PC-3 (cell line): ENCODE results near the gene CYP8B1. TPM values are rescaled to one million over a fixed set of nuclear protein-coding genes. Genes with fewer than 3 reads are reported as not detected.

Source experiments
- ATAC-seq: fragments of 200-7000 bp; cut with Tn5 transposase; 2 replicates; pipeline ENCODE4 v1.9.1; 2020; ENCODE audit warnings: mild to moderate bottlenecking, moderate library complexity
- BruUV-seq: library from RNA; stranded (reverse); fragments of 400-500 nt; replicated peaks from 2 replicates; lab custom pipeline; 2021; lab: Mats Ljungman, UMichigan
- CTCF ChIA-PET: fragments of 300-600 bp; sonication (Branson Sonifier 250); formaldehyde crosslinking; loops from one replicate; lab custom pipeline; 2022; ENCODE audit warnings: antibody characterized with exemption; lab: Charles Lee
- POLR2A ChIA-PET: fragments of 300-600 bp; sonication (Branson Sonifier 250); formaldehyde crosslinking; loops from one replicate; lab custom pipeline; 2022; ENCODE audit warnings: antibody characterized with exemption; ENCODE audit not compliant: unreplicated experiment; lab: Charles Lee
- DNase-seq: peaks from one replicate; pipeline ENCODE4 v3.0.0-alpha.2; 2015
- H2AFZ ChIP-seq: fragments of 300-600 bp; sonication (generic); 2 replicates; pipeline ENCODE4 v1.6.0; 2016; ENCODE audit warnings: antibody characterized with exemption, low read length
- H3F3A ChIP-seq: fragments of 300-600 bp; sonication (generic); one replicate; pipeline ENCODE4 v1.6.0; 2017; ENCODE audit warnings: antibody characterized with exemption, low read length, control low read depth, mild to moderate bottlenecking; ENCODE audit not compliant: unreplicated experiment
- H3K27ac ChIP-seq: fragments of 300-600 bp; sonication (generic); 2 replicates; pipeline ENCODE4 v1.5.1; 2016; ENCODE audit warnings: mild to moderate bottlenecking, low read length
- H3K27me3 ChIP-seq: fragments of 300-600 bp; sonication (generic); 2 replicates; pipeline ENCODE4 v1.6.1; 2016; ENCODE audit warnings: low read length, mixed read lengths
- H3K36me3 ChIP-seq: fragments of 300-600 bp; sonication (generic); 2 replicates; pipeline ENCODE4 v1.6.1; 2016; ENCODE audit warnings: low read depth, mixed run types, low read length, mixed read lengths
- H3K4me1 ChIP-seq: fragments of 300-600 bp; sonication (generic); 2 replicates; pipeline ENCODE4 v1.5.1; 2016; ENCODE audit warnings: low read length; ENCODE audit not compliant: insufficient read depth
- H3K4me2 ChIP-seq: fragments of 300-600 bp; sonication (generic); 2 replicates; pipeline ENCODE4 v1.6.0; 2016; ENCODE audit warnings: low read length
- H3K4me3 ChIP-seq: fragments of 300-600 bp; sonication (generic); 2 replicates; pipeline ENCODE4 v1.5.1; 2016; ENCODE audit warnings: mild to moderate bottlenecking, low read length, mixed read lengths
- H3K79me2 ChIP-seq: fragments of 300-600 bp; sonication (generic); 2 replicates; pipeline ENCODE4 v1.6.1; 2017; ENCODE audit warnings: low read length, mixed read lengths
- H3K9ac ChIP-seq: fragments of 300-600 bp; sonication (generic); 2 replicates; pipeline ENCODE4 v1.6.0; 2016; ENCODE audit warnings: mild to moderate bottlenecking, low read length
- H3K9me2 ChIP-seq: fragments of 300-600 bp; sonication (generic); replicated peaks from 2 replicates; pipeline ENCODE4 v1.6.1; 2016; ENCODE audit warnings: mixed run types, low read length, mixed read lengths
- H3K9me3 ChIP-seq: fragments of 300-600 bp; sonication (generic); 2 replicates; pipeline ENCODE4 v1.6.1; 2016; ENCODE audit warnings: low read length, mixed read lengths
- H4K20me1 ChIP-seq: fragments of 300-600 bp; sonication (generic); 2 replicates; pipeline ENCODE4 v1.6.1; 2016; ENCODE audit warnings: low read length, mixed read lengths
- CTCF ChIP-seq: fragments of 300-600 bp; sonication (generic); conservative IDR thresholded peaks from 2 replicates; pipeline ENCODE4 v1.5.1; 2017; ENCODE audit warnings: antibody characterized with exemption, low read depth, mild to moderate bottlenecking, low read length
- EZH2 ChIP-seq: fragments of 300-600 bp; sonication (generic); IDR thresholded peaks from one replicate; pipeline ENCODE4 v1.6.1; 2017; ENCODE audit warnings: antibody characterized with exemption, mild to moderate bottlenecking, low read length; ENCODE audit not compliant: unreplicated experiment
- EZH2phosphoT487 ChIP-seq: fragments of 300-600 bp; sonication (generic); IDR thresholded peaks from 2 replicates; pipeline ENCODE4 v1.6.1; 2018; ENCODE audit warnings: mild to moderate bottlenecking, antibody characterized with exemption, low read length, borderline replicate concordance
- intact Hi-C: fragments of 100-400 bp; cut with micrococcal nuclease; formaldehyde crosslinking; loops from 2 replicates; pipeline ENCODE4 v1.9.0; 2023
- total RNA-seq: library from RNA; depleted of rRNA; stranded (reverse); fragments of >200 nt; gene quantifications from 2 replicates; pipeline ENCODE4 v1.2.3, GENCODE V29; 2014

CYP8B1 gene
- total RNA-seq, 1 experiment from 2014 or later: not detected

- Histone ChIP-seq H4K20me1 (no peaks in the 10 kb centered on the region), H3K9me2 (no peaks in the 10 kb centered on the region), H2AFZ (no peak overlapping the region), H3K4me1 (peaks cover 66% of the 10 kb centered on the region), H3K27ac (peak overlapping the region; percentile 100), H3K4me3 (peak overlapping the region; percentile 57), H3K36me3 (no peaks in the 10 kb centered on the region), H3K27me3 (no peaks in the 10 kb centered on the region), H3F3A (peaks cover 9% of the 10 kb centered on the region), H3K9me3 (no peaks in the 10 kb centered on the region), H3K9ac (peak overlapping the region; percentile 96), H3K79me2 (no peaks in the 10 kb centered on the region), H3K4me2 (peak overlapping the region; percentile 96)
- intact Hi-C loops: loop anchor here (2.0 to 10.0 kb wide), 3 partner anchors 175 to 673 kb away; partner anchors contain the start of genes SS18L2 and ZBTB47
- ChIA-PET CTCF (interaction anchor here (0.6 to 1.1 kb wide), 2 partner anchors 48 to 54 kb away, joined by 3 to 5 read pairs; no protein-coding TSS in a partner anchor), POLR2A (interaction anchor here (0.5 to 0.7 kb wide), 3 partner anchors 9 to 468 kb away, joined by 3 to 6 read pairs (median 3); no protein-coding TSS in a partner anchor)
- TF ChIP-seq CTCF: no peak
- TF ChIP-seq EZH2phosphoT487: no peak
- TF ChIP-seq EZH2: no peak
- BruUV-seq: no TSS peak
- DNase-seq (peak; percentile 80), ATAC-seq (peak; percentile 42)
Measured at GRCh38 chr3:42827654-42828053, 48.0 kb downstream of the CYP8B1 start.

GRCh38 chr3:42827023-42827422 is 48.7 kb downstream of the CYP8B1 start:
- H3K4me3 ChIP-seq: peak overlapping the region; percentile 57
- no peaks in the 10 kb centered on the region for H3K9me2 ChIP-seq
- H3K27me3 ChIP-seq: no peaks in the 10 kb centered on the region
- no TSS peak for BruUV-seq
- peak overlapping the region; percentile 100 for H3K27ac ChIP-seq
- H3K36me3 ChIP-seq: no peaks in the 10 kb centered on the region
- H3K9me3 ChIP-seq: no peaks in the 10 kb centered on the region
- CTCF ChIA-PET: no interaction called here
- H3K79me2 ChIP-seq: no peaks in the 10 kb centered on the region
- DNase-seq (peak; percentile 66), ATAC-seq (no peak)
- H3K4me2 ChIP-seq: peak overlapping the region; percentile 96
- H3F3A ChIP-seq: peaks cover 9% of the 10 kb centered on the region
- intact Hi-C loops: loop anchor here (5.0 to 10.0 kb wide), 2 partner anchors 235 to 672 kb away; partner anchors contain the start of gene SS18L2
- no peaks in the 10 kb centered on the region for H4K20me1 ChIP-seq
- TF ChIP-seq EZH2 (no peak), CTCF (no peak), EZH2phosphoT487 (no peak)
- no peak overlapping the region for H2AFZ ChIP-seq
- peak overlapping the region; percentile 96 for H3K9ac ChIP-seq
- peaks cover 71% of the 10 kb centered on the region for H3K4me1 ChIP-seq
- POLR2A ChIA-PET: no interaction called here

GRCh38 chr3:42826141-42826540 is 49.5 kb downstream of the CYP8B1 start:
- no TSS peak for BruUV-seq
- H3K4me3 ChIP-seq: no peak overlapping the region
- DNase-seq: no peak
- ChIA-PET POLR2A (no interaction called here), CTCF (no interaction called here)
- H3K27me3 ChIP-seq: no peaks in the 10 kb centered on the region
- TF ChIP-seq EZH2phosphoT487 (no peak), CTCF (no peak), EZH2 (no peak)
- peak overlapping the region; percentile 96; the same call in 1 of the 2 replicates for H3K9ac ChIP-seq
- no peaks in the 10 kb centered on the region for H4K20me1 ChIP-seq
- peaks cover 9% of the 10 kb centered on the region for H3F3A ChIP-seq
- no peaks in the 10 kb centered on the region for H3K9me2 ChIP-seq
- H3K9me3 ChIP-seq: no peaks in the 10 kb centered on the region
- no peak overlapping the region for H2AFZ ChIP-seq
- intact Hi-C loops: loop anchor here (5.0 to 10.0 kb wide), 2 partner anchors 234 to 671 kb away; partner anchors contain the start of gene SS18L2
- peak overlapping the region; percentile 100 for H3K27ac ChIP-seq
- peaks cover 70% of the 10 kb centered on the region for H3K4me1 ChIP-seq
- H3K79me2 ChIP-seq: no peaks in the 10 kb centered on the region
- H3K4me2 ChIP-seq: no peak overlapping the region
- H3K36me3 ChIP-seq: no peaks in the 10 kb centered on the region
- no peak for ATAC-seq
